ENCODE results near the gene NCOA6.

GRCh38 chr20:34794006-34794585 lies 31.4 kb downstream of the NCOA6 start:
- no peak for TF ChIP-seq EZH2 (IDR thresholded peaks at IDR 0.05; ENCODE audit: borderline replicate concordance, insufficient read depth, low read depth, low read length, poor library complexity, severe bottlenecking)
- TF ChIP-seq, protein P1, sequence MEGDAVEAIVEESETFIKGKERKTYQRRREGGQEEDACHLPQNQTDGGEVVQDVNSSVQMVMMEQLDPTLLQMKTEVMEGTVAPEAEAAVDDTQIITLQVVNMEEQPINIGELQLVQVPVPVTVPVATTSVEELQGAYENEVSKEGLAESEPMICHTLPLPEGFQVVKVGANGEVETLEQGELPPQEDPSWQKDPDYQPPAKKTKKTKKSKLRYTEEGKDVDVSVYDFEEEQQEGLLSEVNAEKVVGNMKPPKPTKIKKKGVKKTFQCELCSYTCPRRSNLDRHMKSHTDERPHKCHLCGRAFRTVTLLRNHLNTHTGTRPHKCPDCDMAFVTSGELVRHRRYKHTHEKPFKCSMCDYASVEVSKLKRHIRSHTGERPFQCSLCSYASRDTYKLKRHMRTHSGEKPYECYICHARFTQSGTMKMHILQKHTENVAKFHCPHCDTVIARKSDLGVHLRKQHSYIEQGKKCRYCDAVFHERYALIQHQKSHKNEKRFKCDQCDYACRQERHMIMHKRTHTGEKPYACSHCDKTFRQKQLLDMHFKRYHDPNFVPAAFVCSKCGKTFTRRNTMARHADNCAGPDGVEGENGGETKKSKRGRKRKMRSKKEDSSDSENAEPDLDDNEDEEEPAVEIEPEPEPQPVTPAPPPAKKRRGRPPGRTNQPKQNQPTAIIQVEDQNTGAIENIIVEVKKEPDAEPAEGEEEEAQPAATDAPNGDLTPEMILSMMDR (IDR thresholded peaks at IDR 0.05): no peak

Measured in B cell (primary cell).